OCI-LY3 (cell line): Measurements from ENCODE around the gene KLHL42.

Source experiments
- EZH2phosphoT487 ChIP-seq: fragments of 200-600 bp; shearing (Covaris generic); IDR thresholded peaks from 2 replicates; pipeline ENCODE4 v1.6.1; 2018; ENCODE audit warnings: antibody characterized with exemption, mixed run types, low read depth
- TF ChIP-seq, protein P1 (sequence below): fragments of 200-600, 300-600 bp; sonication (generic); IDR thresholded peaks from 2 replicates; pipeline ENCODE4 v1.5.1; 2014; ENCODE audit warnings: antibody characterized with exemption, low read length, low read depth

DNA sequence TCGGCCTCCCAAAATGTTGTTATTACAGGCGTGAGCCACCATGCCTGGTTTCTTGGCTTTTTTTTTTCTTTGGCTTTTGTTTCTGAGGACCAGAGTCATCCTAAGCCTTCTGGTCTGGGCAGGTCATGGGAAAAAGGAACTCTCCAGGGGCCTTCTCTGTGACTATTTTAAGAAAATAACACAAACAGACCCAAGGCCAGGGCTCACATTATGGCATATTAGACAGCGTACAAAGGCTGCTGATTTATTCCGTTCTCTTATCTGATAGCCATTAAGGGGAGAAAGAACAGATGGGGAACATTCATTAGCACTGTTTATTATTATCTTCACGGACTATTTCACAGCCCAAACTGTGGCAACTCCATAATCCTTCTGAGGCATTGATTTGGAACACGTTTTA lies 28.8 kb downstream of the KLHL42 start:
- TF ChIP-seq, protein P1, sequence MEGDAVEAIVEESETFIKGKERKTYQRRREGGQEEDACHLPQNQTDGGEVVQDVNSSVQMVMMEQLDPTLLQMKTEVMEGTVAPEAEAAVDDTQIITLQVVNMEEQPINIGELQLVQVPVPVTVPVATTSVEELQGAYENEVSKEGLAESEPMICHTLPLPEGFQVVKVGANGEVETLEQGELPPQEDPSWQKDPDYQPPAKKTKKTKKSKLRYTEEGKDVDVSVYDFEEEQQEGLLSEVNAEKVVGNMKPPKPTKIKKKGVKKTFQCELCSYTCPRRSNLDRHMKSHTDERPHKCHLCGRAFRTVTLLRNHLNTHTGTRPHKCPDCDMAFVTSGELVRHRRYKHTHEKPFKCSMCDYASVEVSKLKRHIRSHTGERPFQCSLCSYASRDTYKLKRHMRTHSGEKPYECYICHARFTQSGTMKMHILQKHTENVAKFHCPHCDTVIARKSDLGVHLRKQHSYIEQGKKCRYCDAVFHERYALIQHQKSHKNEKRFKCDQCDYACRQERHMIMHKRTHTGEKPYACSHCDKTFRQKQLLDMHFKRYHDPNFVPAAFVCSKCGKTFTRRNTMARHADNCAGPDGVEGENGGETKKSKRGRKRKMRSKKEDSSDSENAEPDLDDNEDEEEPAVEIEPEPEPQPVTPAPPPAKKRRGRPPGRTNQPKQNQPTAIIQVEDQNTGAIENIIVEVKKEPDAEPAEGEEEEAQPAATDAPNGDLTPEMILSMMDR: no peak
- TF ChIP-seq EZH2phosphoT487: no peak
